ENCODE results near the gene ANKRD60. TPM values are rescaled to one million over a fixed set of nuclear protein-coding genes. Genes with fewer than 3 reads are reported as not detected.

The ANKRD60 gene
- total and polyA plus RNA-seq, 2 of the 4 experiments (the other 2 are of a cell fraction) = not detected

DNA sequence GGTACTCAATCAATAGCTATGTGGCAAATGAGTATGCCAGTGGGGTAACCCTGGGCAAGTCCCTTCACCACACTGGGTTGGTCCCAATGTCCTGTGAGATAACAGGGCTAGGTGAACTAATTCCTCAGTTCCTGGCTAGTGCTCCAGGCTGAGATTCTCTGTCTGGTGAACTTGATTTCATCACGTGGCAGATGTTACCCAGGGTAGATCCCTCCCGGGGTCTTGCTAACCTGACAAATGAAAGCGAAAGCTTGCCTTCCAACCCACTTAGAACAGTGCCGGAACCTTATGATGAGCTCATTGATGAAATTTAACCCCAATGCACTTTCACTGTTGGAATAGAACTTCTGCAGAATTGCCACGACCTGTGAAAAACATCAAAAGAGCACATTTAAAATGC is 6.6 kb upstream of the ANKRD60 start:
- no peak overlapping the region for H2AFZ ChIP-seq (replicated peaks; ENCODE audit: low read length, poor library complexity)
- H3K4ac ChIP-seq (ENCODE audit: low read depth, low read length) = no peak overlapping the region
- ChIA-PET CTCF (no interaction called here), POLR2A (ENCODE audit: unreplicated experiment) (no interaction called here)
- dilution Hi-C loops (cut with HindIII; ENCODE audit: low sequenced_read_pairs, unreplicated experiment) = loop anchor here (25.0 kb wide), 1 partner anchor 427 kb away; the partner anchor contains the start of gene STX16
- no peak overlapping the region for H3K4me3 ChIP-seq (ENCODE audit: insufficient read depth, low read depth, low read length)
- no peaks in the 10 kb centered on the region for H3K27me3 ChIP-seq (ENCODE audit: control insufficient read depth, insufficient read depth, low read length)
- no peak overlapping the region for H2BK120ac ChIP-seq (ENCODE audit: low read depth, low read length)
- H3K23ac ChIP-seq (ENCODE audit: low read depth, low read length) = no peak overlapping the region
- H3K4me1 ChIP-seq (ENCODE audit: control insufficient read depth, insufficient read depth, low read length) = peaks cover 7% of the 10 kb centered on the region
- peaks cover 0 to 8% of the 10 kb centered on the region in 2 experiments; a peak in 1 of 4 replicates for H3K79me1 ChIP-seq (ENCODE audit: low read depth in 1 of 2, low read length in 2 of 2)
- H2AK5ac ChIP-seq (ENCODE audit: low read depth, low read length) = no peak overlapping the region
- WGBS, 2 experiments (ENCODE audit: extremely low coverage in 2 of 2, insufficient read length in 1 of 2) = 93% methylated on average over 4 of the region's 5 CpGs; no CpG with 5 or more reads in 1 of the 2 experiments
- no peak overlapping the region for H2BK5ac ChIP-seq (ENCODE audit: low read depth, low read length, poor library complexity, severe bottlenecking)
- intact Hi-C loops (cut with micrococcal nuclease) = loop anchor here (5.0 to 10.0 kb wide), 5 partner anchors 197 to 990 kb away; partner anchors contain the start of genes APCDD1L and PRELID3B
- no peak overlapping the region for H3K27ac ChIP-seq (ENCODE audit: insufficient read depth, low read length)
- no peak overlapping the region for H3K9ac ChIP-seq (ENCODE audit: low read depth, low read length)
- no peak overlapping the region for H2BK20ac ChIP-seq (ENCODE audit: low read depth, low read length)
- no TSS peak for BruUV-seq (replicated peaks)
- no peak for TF ChIP-seq POLR2A (IDR thresholded peaks at IDR 0.05; ENCODE audit: low read depth, low read length)
- TF ChIP-seq, protein P1, sequence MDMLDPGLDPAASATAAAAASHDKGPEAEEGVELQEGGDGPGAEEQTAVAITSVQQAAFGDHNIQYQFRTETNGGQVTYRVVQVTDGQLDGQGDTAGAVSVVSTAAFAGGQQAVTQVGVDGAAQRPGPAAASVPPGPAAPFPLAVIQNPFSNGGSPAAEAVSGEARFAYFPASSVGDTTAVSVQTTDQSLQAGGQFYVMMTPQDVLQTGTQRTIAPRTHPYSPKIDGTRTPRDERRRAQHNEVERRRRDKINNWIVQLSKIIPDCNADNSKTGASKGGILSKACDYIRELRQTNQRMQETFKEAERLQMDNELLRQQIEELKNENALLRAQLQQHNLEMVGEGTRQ (IDR thresholded peaks at IDR 0.05; ENCODE audit: low read depth, low read length) = no peak
- no peak for TF ChIP-seq SMC3 (IDR thresholded peaks at IDR 0.05; ENCODE audit: low read depth, low read length)
- no peak for TF ChIP-seq NFE2L2 (IDR thresholded peaks at IDR 0.05; ENCODE audit: low read depth, low read length)
- no peak for TF ChIP-seq MAZ (IDR thresholded peaks at IDR 0.05; ENCODE audit: borderline replicate concordance, low read depth, low read length)
- TF ChIP-seq, protein P2, sequence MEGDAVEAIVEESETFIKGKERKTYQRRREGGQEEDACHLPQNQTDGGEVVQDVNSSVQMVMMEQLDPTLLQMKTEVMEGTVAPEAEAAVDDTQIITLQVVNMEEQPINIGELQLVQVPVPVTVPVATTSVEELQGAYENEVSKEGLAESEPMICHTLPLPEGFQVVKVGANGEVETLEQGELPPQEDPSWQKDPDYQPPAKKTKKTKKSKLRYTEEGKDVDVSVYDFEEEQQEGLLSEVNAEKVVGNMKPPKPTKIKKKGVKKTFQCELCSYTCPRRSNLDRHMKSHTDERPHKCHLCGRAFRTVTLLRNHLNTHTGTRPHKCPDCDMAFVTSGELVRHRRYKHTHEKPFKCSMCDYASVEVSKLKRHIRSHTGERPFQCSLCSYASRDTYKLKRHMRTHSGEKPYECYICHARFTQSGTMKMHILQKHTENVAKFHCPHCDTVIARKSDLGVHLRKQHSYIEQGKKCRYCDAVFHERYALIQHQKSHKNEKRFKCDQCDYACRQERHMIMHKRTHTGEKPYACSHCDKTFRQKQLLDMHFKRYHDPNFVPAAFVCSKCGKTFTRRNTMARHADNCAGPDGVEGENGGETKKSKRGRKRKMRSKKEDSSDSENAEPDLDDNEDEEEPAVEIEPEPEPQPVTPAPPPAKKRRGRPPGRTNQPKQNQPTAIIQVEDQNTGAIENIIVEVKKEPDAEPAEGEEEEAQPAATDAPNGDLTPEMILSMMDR (conservative IDR thresholded peaks at IDR 0.05; ENCODE audit: low read depth, low read length) = no peak
- TF ChIP-seq RCOR1 (IDR thresholded peaks at IDR 0.05; ENCODE audit: insufficient replicate concordance, low read length) = no peak
- TF ChIP-seq FOS (IDR thresholded peaks at IDR 0.05; ENCODE audit: low read depth, low read length) = no peak
- no peak for TF ChIP-seq CEBPB (IDR thresholded peaks at IDR 0.05; ENCODE audit: low read depth, low read length)
- no peak for TF ChIP-seq MXI1 (IDR thresholded peaks at IDR 0.05; ENCODE audit: borderline replicate concordance, low read depth, low read length)
- no peak overlapping the region for H4K8ac ChIP-seq (ENCODE audit: low read depth in 2 of 2, low read length in 2 of 2)
- in situ Hi-C loops (cut with MboI; ENCODE audit: low sequenced_read_pairs) = loop anchor here (10.0 to 25.0 kb wide), 3 partner anchors 200 to 802 kb away; partner anchors contain the start of genes ATP5F1E, PRELID3B and STX16
- H4K20me1 ChIP-seq (ENCODE audit: insufficient read depth, low read length) = peaks cover 4% of the 10 kb centered on the region; the same call in 1 of the 2 replicates
- no peak overlapping the region for H3K4me2 ChIP-seq (ENCODE audit: low read depth, low read length)
- no peaks in the 10 kb centered on the region for H3K9me3 ChIP-seq (ENCODE audit: control insufficient read depth, insufficient read depth, low read length)
- DNase-seq (no peak), ATAC-seq (ENCODE audit: low read depth) (no peak)
- H3K9me1 ChIP-seq (ENCODE audit: insufficient read depth, low read length) = 0 out of 2 replicates have a peak, but pooled peaks cover 3% of the 10 kb centered on the region
- no peak overlapping the region for H3K18ac ChIP-seq (ENCODE audit: low read depth, low read length)
- no peak overlapping the region for H4K91ac ChIP-seq (ENCODE audit: insufficient read depth, low read depth, low read length)
- no peak overlapping the region for H3K14ac ChIP-seq (replicated peaks; ENCODE audit: low read depth, low read length)
- H2AK9ac ChIP-seq (replicated peaks; ENCODE audit: low read depth, low read length, poor library complexity) = no peak overlapping the region
- no peak overlapping the region for H3K56ac ChIP-seq (ENCODE audit: extremely low read depth, insufficient read depth, low read length)
- peaks cover 9% of the 10 kb centered on the region for H3K36me3 ChIP-seq (ENCODE audit: control insufficient read depth, insufficient read depth, low read length)
- H2BK15ac ChIP-seq (ENCODE audit: low read depth, low read length) = no peak overlapping the region
- no peak overlapping the region for H4K5ac ChIP-seq (ENCODE audit: low read depth, low read length)

Data from IMR-90 (cell line).